Measurements from ENCODE around the gene PSMD9. TPM values are rescaled to one million over a fixed set of nuclear protein-coding genes. Genes with fewer than 3 reads are reported as not detected.

Gene PSMD9
- total and polyA plus RNA-seq, 2 experiments from 2014 or later = 32.7 to 36.3 TPM

Small RNA genes lying within 50 kb of the gene (small RNA-seq; reads per million reads assigned to genes)
- not detected for gene AC069503.3 (ENCODE audit: low replicate concordance)
- not detected for gene RF00017 (ENCODE audit: low replicate concordance)
- gene RNU7-170P (ENCODE audit: low replicate concordance) = not detected

Other genes starting within 250 kb of the PSMD9 start
- gene MORN3, start 219.1 kb upstream of the PSMD9 start, total RNA-seq (2014; rRNA removed; shearing (Covaris generic)) = 0.14 and 0.47 TPM in 2 replicates
- gene MORN3, start 219.1 kb upstream of the PSMD9 start, polyA plus RNA-seq (2016; fragmentation: Nextera tagmentation; extraction: Ambion mirVana) = 0.36 and 1.5 TPM in 2 replicates
- gene TMEM120B, start 176.0 kb upstream of the PSMD9 start, total RNA-seq (2014; rRNA removed; shearing (Covaris generic)) = 30.4 and 36.0 TPM in 2 replicates
- 11.2 and 15.0 TPM in 2 replicates for gene TMEM120B, start 176.0 kb upstream of the PSMD9 start, polyA plus RNA-seq (2016; fragmentation: Nextera tagmentation; extraction: Ambion mirVana)
- 31.9 and 53.4 TPM in 2 replicates for gene RHOF, start 95.1 kb upstream of the PSMD9 start, total RNA-seq (2014; rRNA removed; shearing (Covaris generic))
- gene RHOF, start 95.1 kb upstream of the PSMD9 start, polyA plus RNA-seq (2016; fragmentation: Nextera tagmentation; extraction: Ambion mirVana) = 8.7 and 10.5 TPM in 2 replicates
- gene SETD1B, start 84.8 kb upstream of the PSMD9 start, total RNA-seq (2014; rRNA removed; shearing (Covaris generic)) = 8.7 and 8.9 TPM in 2 replicates
- 3.1 and 3.4 TPM in 2 replicates for gene SETD1B, start 84.8 kb upstream of the PSMD9 start, polyA plus RNA-seq (2016; fragmentation: Nextera tagmentation; extraction: Ambion mirVana)
- gene HPD, start 29.9 kb upstream of the PSMD9 start, total RNA-seq (2014; rRNA removed; shearing (Covaris generic)) = not detected in 2 replicates
- gene HPD, start 29.9 kb upstream of the PSMD9 start, polyA plus RNA-seq (2016; fragmentation: Nextera tagmentation; extraction: Ambion mirVana) = 0.21 TPM in 1 of 2 replicates, not detected in the other
- 1.6 and 2.5 TPM in 2 replicates for gene CFAP251, start 29.8 kb downstream of the PSMD9 start, total RNA-seq (2014; rRNA removed; shearing (Covaris generic))
- gene CFAP251, start 29.8 kb downstream of the PSMD9 start, polyA plus RNA-seq (2016; fragmentation: Nextera tagmentation; extraction: Ambion mirVana) = 0.70 and 1.4 TPM in 2 replicates
- 9.9 and 12.7 TPM in 2 replicates for gene BCL7A, start 133.1 kb downstream of the PSMD9 start, total RNA-seq (2014; rRNA removed; shearing (Covaris generic))
- 14.9 and 18.0 TPM in 2 replicates for gene BCL7A, start 133.1 kb downstream of the PSMD9 start, polyA plus RNA-seq (2016; fragmentation: Nextera tagmentation; extraction: Ambion mirVana)
- gene MLXIP, start 190.0 kb downstream of the PSMD9 start, total RNA-seq (2014; rRNA removed; shearing (Covaris generic)) = 20.5 and 23.0 TPM in 2 replicates
- 16.2 and 21.0 TPM in 2 replicates for gene MLXIP, start 190.0 kb downstream of the PSMD9 start, polyA plus RNA-seq (2016; fragmentation: Nextera tagmentation; extraction: Ambion mirVana)

All from GM23338 (cell line).